HUES48 (cell line): ENCODE measurements around the gene ACSF3.

Experiments
- H3K27ac ChIP-seq: one replicate; pipeline ENCODE4 v1.7.0; 2013; ENCODE audit warnings: low read depth, low read length, inconsistent platforms
- H3K27me3 ChIP-seq: 2 replicates; pipeline ENCODE4 v1.6.1; 2013; ENCODE audit warnings: mild to moderate bottlenecking, low read length; ENCODE audit not compliant: control insufficient read depth, insufficient read depth
- H3K36me3 ChIP-seq: 2 replicates; pipeline ENCODE4 v1.6.1; 2013; ENCODE audit warnings: low read length; ENCODE audit not compliant: control insufficient read depth, insufficient read depth
- H3K4me1 ChIP-seq: 2 replicates; pipeline ENCODE4 v1.6.1; 2013; ENCODE audit warnings: mild to moderate bottlenecking, low read length; ENCODE audit not compliant: control insufficient read depth, insufficient read depth
- H3K4me3 ChIP-seq: 2 replicates; pipeline ENCODE4 v1.5.1; 2013; ENCODE audit warnings: mild to moderate bottlenecking, low read depth, low read length
- H3K9ac ChIP-seq: 2 replicates; pipeline ENCODE4 v1.6.1; 2013; ENCODE audit warnings: mild to moderate bottlenecking, low read depth, low read length, moderate library complexity
- H3K9me3 ChIP-seq: 2 replicates; pipeline ENCODE4 v1.6.1; 2013; ENCODE audit warnings: low read length; ENCODE audit not compliant: control insufficient read depth, insufficient read depth

The ACSF3 gene

GRCh38 chr16:89096768-89097391, 3.2 kb downstream of the ACSF3 start:
- Histone ChIP-seq H3K27ac (no peak overlapping the region), H3K36me3 (peaks cover 16% of the 10 kb centered on the region)

GRCh38 chr16:89097392-89097772, 3.7 kb downstream of the ACSF3 start:
- peaks cover 23% of the 10 kb centered on the region for H3K4me1 ChIP-seq
- peaks cover 6% of the 10 kb centered on the region for H3K27me3 ChIP-seq
- H3K36me3 ChIP-seq, result peaks cover 18% of the 10 kb centered on the region
- H3K9me3 ChIP-seq, result no peaks in the 10 kb centered on the region
- no peak overlapping the region for H3K9ac ChIP-seq
- H3K27ac ChIP-seq, result no peak overlapping the region
- no peak overlapping the region for H3K4me3 ChIP-seq

More at GRCh38 chr16:89096768-89097391, 3.2 kb downstream of the ACSF3 start:
- H3K4me3 ChIP-seq, result no peak overlapping the region
- no peaks in the 10 kb centered on the region for H3K9me3 ChIP-seq
- H3K4me1 ChIP-seq, result peaks cover 23% of the 10 kb centered on the region
- no peak overlapping the region for H3K9ac ChIP-seq
- H3K27me3 ChIP-seq, result peaks cover 9% of the 10 kb centered on the region

GRCh38 chr16:89098767-89099430, 5.2 kb downstream of the ACSF3 start:
- Histone ChIP-seq H3K4me1 (peaks cover 23% of the 10 kb centered on the region), H3K27me3 (no peaks in the 10 kb centered on the region; the same call in 1 of the 2 replicates), H3K27ac (no peak overlapping the region), H3K9ac (no peak overlapping the region), H3K9me3 (no peaks in the 10 kb centered on the region), H3K4me3 (no peak overlapping the region), H3K36me3 (peaks cover 33% of the 10 kb centered on the region)

GRCh38 chr16:89099905-89100304, 6.3 kb downstream of the ACSF3 start:
- H3K4me3 ChIP-seq, result no peak overlapping the region
- no peak overlapping the region for H3K27ac ChIP-seq

GRCh38 chr16:89100601-89101302, 7.1 kb downstream of the ACSF3 start:
- peaks cover 13% of the 10 kb centered on the region for H3K4me1 ChIP-seq
- H3K27ac ChIP-seq, result no peak overlapping the region
- no peaks in the 10 kb centered on the region for H3K27me3 ChIP-seq
- no peaks in the 10 kb centered on the region for H3K9me3 ChIP-seq
- H3K4me3 ChIP-seq, result no peak overlapping the region
- H3K9ac ChIP-seq, result no peak overlapping the region
- peaks cover 52% of the 10 kb centered on the region for H3K36me3 ChIP-seq

More at GRCh38 chr16:89099905-89100304, 6.3 kb downstream of the ACSF3 start:
- Histone ChIP-seq H3K9me3 (no peaks in the 10 kb centered on the region), H3K4me1 (peaks cover 17% of the 10 kb centered on the region), H3K9ac (no peak overlapping the region), H3K36me3 (peaks cover 43% of the 10 kb centered on the region), H3K27me3 (no peaks in the 10 kb centered on the region)

GRCh38 chr16:89101303-89102040, 7.8 kb downstream of the ACSF3 start:
- Histone ChIP-seq H3K9me3 (no peaks in the 10 kb centered on the region), H3K27ac (no peak overlapping the region), H3K27me3 (no peaks in the 10 kb centered on the region), H3K36me3 (peaks cover 56% of the 10 kb centered on the region), H3K4me1 (peaks cover 13% of the 10 kb centered on the region), H3K4me3 (no peak overlapping the region), H3K9ac (no peak overlapping the region)

- peaks cover 62% of the 10 kb centered on the region for H3K36me3 ChIP-seq
Observed at GRCh38 chr16:89102041-89102471, 8.4 kb downstream of the ACSF3 start.

GRCh38 chr16:89102481-89103073, 8.9 kb downstream of the ACSF3 start:
- Histone ChIP-seq H3K4me3 (no peak overlapping the region), H3K9ac (no peak overlapping the region), H3K9me3 (no peaks in the 10 kb centered on the region), H3K36me3 (peaks cover 67% of the 10 kb centered on the region), H3K27ac (no peak overlapping the region), H3K4me1 (peaks cover 10% of the 10 kb centered on the region), H3K27me3 (no peaks in the 10 kb centered on the region)

More at GRCh38 chr16:89102041-89102471, 8.4 kb downstream of the ACSF3 start:
- no peak overlapping the region for H3K4me3 ChIP-seq
- H3K27me3 ChIP-seq, result no peaks in the 10 kb centered on the region
- H3K9ac ChIP-seq, result no peak overlapping the region
- H3K27ac ChIP-seq, result no peak overlapping the region
- peaks cover 13% of the 10 kb centered on the region for H3K4me1 ChIP-seq
- H3K9me3 ChIP-seq, result no peaks in the 10 kb centered on the region

- no peaks in the 10 kb centered on the region for H3K27me3 ChIP-seq
Observed at GRCh38 chr16:89103156-89103555, 9.5 kb downstream of the ACSF3 start.

GRCh38 chr16:89103781-89104180, 10.1 kb downstream of the ACSF3 start:
- Histone ChIP-seq H3K27ac (no peak overlapping the region), H3K4me1 (no peaks in the 10 kb centered on the region), H3K36me3 (peaks cover 73% of the 10 kb centered on the region), H3K4me3 (no peak overlapping the region), H3K27me3 (no peaks in the 10 kb centered on the region), H3K9ac (no peak overlapping the region), H3K9me3 (no peaks in the 10 kb centered on the region)

More at GRCh38 chr16:89103156-89103555, 9.5 kb downstream of the ACSF3 start:
- no peak overlapping the region for H3K27ac ChIP-seq
- H3K9me3 ChIP-seq, result no peaks in the 10 kb centered on the region
- no peak overlapping the region for H3K9ac ChIP-seq
- peaks cover 69% of the 10 kb centered on the region for H3K36me3 ChIP-seq
- H3K4me3 ChIP-seq, result no peak overlapping the region
- H3K4me1 ChIP-seq, result peaks cover 4% of the 10 kb centered on the region
